ENCODE results near the gene DNAL4.

- no peak for TF ChIP-seq CTCF (IDR thresholded peaks at IDR 0.05; ENCODE audit: borderline replicate concordance, extremely low read depth, low read length, poor library complexity, severe bottlenecking)
- no peak for TF ChIP-seq EZH2 (IDR thresholded peaks at IDR 0.05; ENCODE audit: borderline replicate concordance, low read depth, low read length, severe bottlenecking)
Observed at GRCh38 chr22:38738475-38739070, 55.4 kb downstream of the DNAL4 start.
